ENCODE measurements around the gene KIF3C. TPM values are rescaled to one million over a fixed set of nuclear protein-coding genes. Genes with fewer than 3 reads are reported as not detected.

Gene KIF3C
- total RNA-seq, 1 experiment from 2014 or later, result 12.8 TPM

DNA sequence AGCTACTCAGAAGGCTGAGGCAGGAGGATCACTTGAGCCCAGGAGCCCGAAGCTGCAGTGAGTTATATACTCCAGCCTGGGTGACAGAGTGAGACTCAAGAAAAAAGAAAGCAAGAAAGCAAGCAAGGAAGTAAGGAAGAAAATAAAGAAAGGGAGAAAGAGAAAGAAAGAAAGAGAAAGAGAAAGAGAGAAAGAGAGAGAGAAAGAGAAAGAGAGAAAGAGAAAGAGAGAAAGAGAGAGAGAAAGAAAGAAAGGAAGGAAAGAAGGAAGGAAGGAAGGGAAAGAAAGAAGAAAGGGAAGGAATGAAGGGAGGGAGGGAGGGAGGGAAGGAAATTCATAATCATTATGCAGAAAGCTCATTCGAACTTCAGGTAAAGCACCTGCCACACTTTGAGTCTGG, 33.9 kb downstream of the KIF3C start:
- no peaks in the 10 kb centered on the region for H4K20me1 ChIP-seq (ENCODE audit: low read length)
- CTCF ChIA-PET, result no interaction called here
- no peaks in the 10 kb centered on the region for H3K36me3 ChIP-seq (ENCODE audit: low read depth, low read length)
- TF ChIP-seq, protein P1, sequence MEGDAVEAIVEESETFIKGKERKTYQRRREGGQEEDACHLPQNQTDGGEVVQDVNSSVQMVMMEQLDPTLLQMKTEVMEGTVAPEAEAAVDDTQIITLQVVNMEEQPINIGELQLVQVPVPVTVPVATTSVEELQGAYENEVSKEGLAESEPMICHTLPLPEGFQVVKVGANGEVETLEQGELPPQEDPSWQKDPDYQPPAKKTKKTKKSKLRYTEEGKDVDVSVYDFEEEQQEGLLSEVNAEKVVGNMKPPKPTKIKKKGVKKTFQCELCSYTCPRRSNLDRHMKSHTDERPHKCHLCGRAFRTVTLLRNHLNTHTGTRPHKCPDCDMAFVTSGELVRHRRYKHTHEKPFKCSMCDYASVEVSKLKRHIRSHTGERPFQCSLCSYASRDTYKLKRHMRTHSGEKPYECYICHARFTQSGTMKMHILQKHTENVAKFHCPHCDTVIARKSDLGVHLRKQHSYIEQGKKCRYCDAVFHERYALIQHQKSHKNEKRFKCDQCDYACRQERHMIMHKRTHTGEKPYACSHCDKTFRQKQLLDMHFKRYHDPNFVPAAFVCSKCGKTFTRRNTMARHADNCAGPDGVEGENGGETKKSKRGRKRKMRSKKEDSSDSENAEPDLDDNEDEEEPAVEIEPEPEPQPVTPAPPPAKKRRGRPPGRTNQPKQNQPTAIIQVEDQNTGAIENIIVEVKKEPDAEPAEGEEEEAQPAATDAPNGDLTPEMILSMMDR (conservative IDR thresholded peaks at IDR 0.05; ENCODE audit: low read depth, low read length), result no peak
- TF ChIP-seq EZH2phosphoT487 (IDR thresholded peaks at IDR 0.05; ENCODE audit: borderline replicate concordance, low read length), result no peak
- no peak for TF ChIP-seq EZH2 (IDR thresholded peaks at IDR 0.05; ENCODE audit: low read length, unreplicated experiment)
- H3K27me3 ChIP-seq (ENCODE audit: low read length), result no peaks in the 10 kb centered on the region
- no peak overlapping the region for H3K9ac ChIP-seq (ENCODE audit: low read length)
- no peaks in the 10 kb centered on the region; the same call in 1 of the 2 replicates for H3K4me1 ChIP-seq (ENCODE audit: insufficient read depth, low read length)
- DNase-seq (no peak), ATAC-seq (no peak)
- no peaks in the 10 kb centered on the region for H3K9me2 ChIP-seq (replicated peaks; ENCODE audit: low read length)
- no peak overlapping the region for H3K27ac ChIP-seq (ENCODE audit: low read length)
- BruUV-seq (replicated peaks), result no TSS peak
- intact Hi-C loops (cut with micrococcal nuclease), result no loop called here
- H3K4me3 ChIP-seq (ENCODE audit: low read length), result no peak overlapping the region
- no peaks in the 10 kb centered on the region for H3K79me2 ChIP-seq (ENCODE audit: low read length)
- POLR2A ChIA-PET (ENCODE audit: unreplicated experiment), result interaction anchor here (0.7 kb wide), 1 partner anchor 64 kb away, joined by 3 read pairs; no protein-coding TSS in a partner anchor
- no peaks in the 10 kb centered on the region for H3F3A ChIP-seq (ENCODE audit: low read length, unreplicated experiment)
- H3K4me2 ChIP-seq (ENCODE audit: low read length), result no peak overlapping the region
- no peak overlapping the region for H2AFZ ChIP-seq (ENCODE audit: low read length)
- H3K9me3 ChIP-seq (ENCODE audit: low read length), result no peaks in the 10 kb centered on the region

GRCh38 chr2:25941042-25941441, 41.3 kb downstream of the KIF3C start:
- Histone ChIP-seq H3K9ac (ENCODE audit: low read length) (no peak overlapping the region), H4K20me1 (ENCODE audit: low read length) (no peaks in the 10 kb centered on the region), H3K27ac (ENCODE audit: low read length) (no peak overlapping the region), H3K9me2 (replicated peaks; ENCODE audit: low read length) (no peaks in the 10 kb centered on the region), H3K4me3 (ENCODE audit: low read length) (no peak overlapping the region), H3K4me1 (ENCODE audit: insufficient read depth, low read length) (no peaks in the 10 kb centered on the region), H3K4me2 (ENCODE audit: low read length) (no peak overlapping the region), H3F3A (ENCODE audit: low read length, unreplicated experiment) (no peaks in the 10 kb centered on the region), H3K36me3 (ENCODE audit: low read depth, low read length) (no peaks in the 10 kb centered on the region), H2AFZ (ENCODE audit: low read length) (no peak overlapping the region), H3K9me3 (ENCODE audit: low read length) (no peaks in the 10 kb centered on the region), H3K79me2 (ENCODE audit: low read length) (no peaks in the 10 kb centered on the region), H3K27me3 (ENCODE audit: low read length) (no peaks in the 10 kb centered on the region)
- CTCF ChIA-PET, result no interaction called here
- intact Hi-C loops (cut with micrococcal nuclease), result no loop called here
- BruUV-seq (replicated peaks), result no TSS peak
- POLR2A ChIA-PET (ENCODE audit: unreplicated experiment), result no interaction called here
- no peak for DNase-seq
- no peak for ATAC-seq
- TF ChIP-seq EZH2phosphoT487 (IDR thresholded peaks at IDR 0.05; ENCODE audit: borderline replicate concordance, low read length) (no peak), EZH2 (IDR thresholded peaks at IDR 0.05; ENCODE audit: low read length, unreplicated experiment) (no peak)
- TF ChIP-seq, protein P1 (conservative IDR thresholded peaks at IDR 0.05; ENCODE audit: low read depth, low read length), result no peak

DNA sequence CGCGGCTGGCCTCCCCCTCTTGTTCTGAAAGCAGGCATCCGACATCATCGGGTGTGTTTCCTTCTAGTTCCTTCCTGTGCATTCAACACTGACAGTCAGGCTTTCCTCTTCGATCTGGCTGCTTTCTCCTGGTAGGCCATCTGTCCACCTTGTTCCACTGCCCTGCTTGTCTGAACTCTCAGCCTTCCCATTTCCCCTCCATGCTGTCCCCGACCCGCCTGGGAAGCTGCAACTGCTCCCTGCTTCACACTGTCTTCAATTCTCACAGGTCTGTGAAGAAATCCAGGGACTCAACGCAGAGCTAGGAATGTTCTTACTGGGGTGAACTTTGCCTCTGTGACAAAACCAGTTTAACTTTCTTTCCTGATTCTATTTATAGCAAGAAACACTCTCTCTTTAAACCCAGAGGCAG, 43.0 kb downstream of the KIF3C start:
- no peak overlapping the region for H3K9ac ChIP-seq (ENCODE audit: low read length)
- intact Hi-C loops (cut with micrococcal nuclease), result no loop called here
- H3K27me3 ChIP-seq (ENCODE audit: low read length), result no peaks in the 10 kb centered on the region
- H3K4me3 ChIP-seq (ENCODE audit: low read length), result no peak overlapping the region
- no peak for DNase-seq
- no peaks in the 10 kb centered on the region for H4K20me1 ChIP-seq (ENCODE audit: low read length)
- no peaks in the 10 kb centered on the region for H3K9me3 ChIP-seq (ENCODE audit: low read length)
- ChIA-PET POLR2A (ENCODE audit: unreplicated experiment) (no interaction called here), CTCF (no interaction called here)
- TF ChIP-seq, protein P1 (conservative IDR thresholded peaks at IDR 0.05; ENCODE audit: low read depth, low read length), result no peak
- no peak for TF ChIP-seq EZH2phosphoT487 (IDR thresholded peaks at IDR 0.05; ENCODE audit: borderline replicate concordance, low read length)
- no peak for ATAC-seq
- H2AFZ ChIP-seq (ENCODE audit: low read length), result no peak overlapping the region
- no peaks in the 10 kb centered on the region for H3F3A ChIP-seq (ENCODE audit: low read length, unreplicated experiment)
- no peaks in the 10 kb centered on the region for H3K36me3 ChIP-seq (ENCODE audit: low read depth, low read length)
- H3K79me2 ChIP-seq (ENCODE audit: low read length), result no peaks in the 10 kb centered on the region
- H3K4me2 ChIP-seq (ENCODE audit: low read length), result no peak overlapping the region
- no TSS peak for BruUV-seq (replicated peaks)
- no peaks in the 10 kb centered on the region for H3K9me2 ChIP-seq (replicated peaks; ENCODE audit: low read length)
- no peak overlapping the region for H3K27ac ChIP-seq (ENCODE audit: low read length)
- H3K4me1 ChIP-seq (ENCODE audit: insufficient read depth, low read length), result no peaks in the 10 kb centered on the region

Data from PC-3 (cell line).